ENCODE data around the gene BTBD16.

- TF ChIP-seq, protein P1, sequence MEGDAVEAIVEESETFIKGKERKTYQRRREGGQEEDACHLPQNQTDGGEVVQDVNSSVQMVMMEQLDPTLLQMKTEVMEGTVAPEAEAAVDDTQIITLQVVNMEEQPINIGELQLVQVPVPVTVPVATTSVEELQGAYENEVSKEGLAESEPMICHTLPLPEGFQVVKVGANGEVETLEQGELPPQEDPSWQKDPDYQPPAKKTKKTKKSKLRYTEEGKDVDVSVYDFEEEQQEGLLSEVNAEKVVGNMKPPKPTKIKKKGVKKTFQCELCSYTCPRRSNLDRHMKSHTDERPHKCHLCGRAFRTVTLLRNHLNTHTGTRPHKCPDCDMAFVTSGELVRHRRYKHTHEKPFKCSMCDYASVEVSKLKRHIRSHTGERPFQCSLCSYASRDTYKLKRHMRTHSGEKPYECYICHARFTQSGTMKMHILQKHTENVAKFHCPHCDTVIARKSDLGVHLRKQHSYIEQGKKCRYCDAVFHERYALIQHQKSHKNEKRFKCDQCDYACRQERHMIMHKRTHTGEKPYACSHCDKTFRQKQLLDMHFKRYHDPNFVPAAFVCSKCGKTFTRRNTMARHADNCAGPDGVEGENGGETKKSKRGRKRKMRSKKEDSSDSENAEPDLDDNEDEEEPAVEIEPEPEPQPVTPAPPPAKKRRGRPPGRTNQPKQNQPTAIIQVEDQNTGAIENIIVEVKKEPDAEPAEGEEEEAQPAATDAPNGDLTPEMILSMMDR (IDR thresholded peaks at IDR 0.05) = no peak
- TF ChIP-seq POLR2A (IDR thresholded peaks at IDR 0.05) (no peak), EP300 (IDR thresholded peaks at IDR 0.05) (no peak)
These were observed 58.3 kb downstream of the BTBD16 start for GRCh38 chr10:122329416-122329815.

Data from tibial nerve (tissue), 4 donors.